CD4-positive, alpha-beta T cell (primary cell): Measurements from ENCODE around the gene ABRACL. TPM values are rescaled to one million over a fixed set of nuclear protein-coding genes. Genes with fewer than 3 reads are reported as not detected.

Experiments
- ATAC-seq: fragments of 200-7000 bp; cut with Tn5 transposase; one replicate; pipeline ENCODE4 v1.10.0; 2022; ENCODE audit warnings: mild to moderate bottlenecking; ENCODE audit not compliant: poor library complexity
- CTCF ChIA-PET: fragments of 350-600 bp; sonication (Branson Sonifier 250); formaldehyde crosslinking; loops from one replicate; lab custom pipeline; 2021; ENCODE audit warnings: antibody characterized with exemption, inconsistent platforms; lab: Charles Lee
- POLR2A ChIA-PET: fragments of 350-600 bp; sonication (Branson Sonifier 250); formaldehyde crosslinking; loops from one replicate; lab custom pipeline; 2021; ENCODE audit warnings: antibody characterized with exemption, inconsistent platforms; lab: Charles Lee
- DNase-seq, 14 experiments: peaks; one replicate each; pipeline ENCODE4 v3.0.0-alpha.2; 2013 to 2020; ENCODE audit warnings: mixed read lengths in 2 of 14
- H3K27ac ChIP-seq, 2 donors: one replicate each; pipeline versions ENCODE4 v1.5.1 to v1.7.0; 2013; ENCODE audit warnings: low read length in 2 of 2, low read depth in 1 of 2, mild to moderate bottlenecking in 1 of 2
- H3K27me3 ChIP-seq, 2 experiments: 1 replicate in 1 of 2; 2 replicates in 1 of 2; pipeline versions ENCODE4 v1.6.1 to v1.7.0; 2013; ENCODE audit warnings: low read length in 2 of 2, control low read depth in 1 of 2, mild to moderate bottlenecking in 1 of 2, moderate library complexity in 1 of 2; ENCODE audit not compliant: insufficient read depth in 2 of 2, control insufficient read depth in 1 of 2
- H3K36me3 ChIP-seq: one replicate; pipeline ENCODE4 v1.6.1; 2013; ENCODE audit warnings: low read length, control low read depth; ENCODE audit not compliant: insufficient read depth
- H3K4me1 ChIP-seq: one replicate; pipeline ENCODE4 v1.6.1; 2013; ENCODE audit warnings: low read length, control low read depth; ENCODE audit not compliant: insufficient read depth
- H3K4me3 ChIP-seq: one replicate; pipeline ENCODE4 v1.5.1; 2013; ENCODE audit warnings: mild to moderate bottlenecking, low read length, moderate library complexity
- H3K9me3 ChIP-seq, 2 experiments: 1 replicate in 1 of 2; 2 replicates in 1 of 2; pipeline versions ENCODE4 v1.6.1 to v1.7.0; 2013; ENCODE audit warnings: low read length in 2 of 2, mild to moderate bottlenecking in 2 of 2, control low read depth in 1 of 2, moderate library complexity in 1 of 2; ENCODE audit not compliant: control insufficient read depth in 1 of 2, insufficient read depth in 1 of 2
- H3K27ac Mint-ChIP-seq: one replicate; pipeline ENCODE4 v1.8.0; 2020; ENCODE audit warnings: mixed read lengths
- H3K27me3 Mint-ChIP-seq: one replicate; pipeline ENCODE4 v1.8.0; 2021; ENCODE audit warnings: mixed read lengths
- H3K36me3 Mint-ChIP-seq: one replicate; pipeline ENCODE4 v1.8.0; 2021; ENCODE audit warnings: low read depth, mixed read lengths
- H3K4me1 Mint-ChIP-seq: one replicate; pipeline ENCODE4 v1.8.0; 2021; ENCODE audit warnings: low read depth, mixed read lengths
- H3K4me3 Mint-ChIP-seq: one replicate; pipeline ENCODE4 v1.8.0; 2020; ENCODE audit warnings: mild to moderate bottlenecking, mixed read lengths
- H3K9me3 Mint-ChIP-seq: one replicate; pipeline ENCODE4 v1.8.0; 2020; ENCODE audit warnings: mixed read lengths
- CTCF ChIP-seq: fragments of 200-600 bp; IDR thresholded peaks from one replicate; pipeline ENCODE4 v1.8.0; 2022; ENCODE audit warnings: antibody characterized with exemption, mild to moderate bottlenecking
- intact Hi-C, 2 experiments: fragments of 100-400 bp; cut with DNase I in 1 of 2; cut with micrococcal nuclease in 1 of 2; formaldehyde crosslinking; loops; one replicate each; pipeline versions ENCODE4 v1.15.1 to v1.9.0; 2023 to 2025; cut with DNase I, micrococcal nuclease
- total RNA-seq, 174 experiments: library from RNA in 2 of 174; stranded (reverse) in 2 of 174; gene quantifications; one replicate each; pipeline ENCODE4 v1.2.3 and lab custom pipeline; 2021 to 2026

Gene ABRACL
- total RNA-seq, 2 experiments from 2014 or later, result 36.8 to 40.6 TPM

GRCh38 chr6:139091826-139092225, 63.3 kb downstream of the ABRACL start:
- Mint-ChIP-seq H3K4me3 (no peak overlapping the region), H3K27me3 (no peaks in the 10 kb centered on the region), H3K9me3 (peaks cover 2% of the 10 kb centered on the region), H3K36me3 (no peaks in the 10 kb centered on the region), H3K4me1 (peaks cover 4% of the 10 kb centered on the region), H3K27ac (no peak overlapping the region)
- POLR2A ChIA-PET, result no interaction called here
- TF ChIP-seq CTCF, result no peak
- Histone ChIP-seq H3K9me3 (peaks cover 0 to 9% of the 10 kb centered on the region in 2 experiments), H3K36me3 (no peaks in the 10 kb centered on the region), H3K27me3 (no peaks in the 10 kb centered on the region), H3K4me1 (peaks cover 7% of the 10 kb centered on the region), H3K27ac (no peak overlapping the region), H3K4me3 (no peak overlapping the region)
- CTCF ChIA-PET, result interaction anchor here (1.3 kb wide), 1 partner anchor 13 kb away, joined by 3 read pairs; no protein-coding TSS in a partner anchor
- intact Hi-C loops, result no loop called here
- DNase-seq (no peak), ATAC-seq (no peak)

Other genes with a start within 250 kb of the ABRACL start
- not detected for gene ECT2L, start 232.7 kb upstream of the ABRACL start, total RNA-seq
- 10 to 100 TPM; 54.0 to 56.6 TPM for gene REPS1, start 40.5 kb upstream of the ABRACL start, total RNA-seq
- gene HECA, start 106.3 kb downstream of the ABRACL start, total RNA-seq, result 100 to 1,000 TPM; 203 to 207 TPM